GM18507 (cell line): Measurements from ENCODE around the gene BEAN1.

Experiments
- DNase-seq: peaks from one replicate; pipeline ENCODE4 v3.0.0; 2011; ENCODE audit warnings: low read depth; ENCODE audit not compliant: insufficient read length; ENCODE audit errors: extremely low spot score
- FAIRE-seq: peaks from 2 replicates; lab custom pipeline; 2011; peaks lifted over from hg19 to GRCh38; lab: Jason Lieb, UNC

BEAN1 gene

DNA sequence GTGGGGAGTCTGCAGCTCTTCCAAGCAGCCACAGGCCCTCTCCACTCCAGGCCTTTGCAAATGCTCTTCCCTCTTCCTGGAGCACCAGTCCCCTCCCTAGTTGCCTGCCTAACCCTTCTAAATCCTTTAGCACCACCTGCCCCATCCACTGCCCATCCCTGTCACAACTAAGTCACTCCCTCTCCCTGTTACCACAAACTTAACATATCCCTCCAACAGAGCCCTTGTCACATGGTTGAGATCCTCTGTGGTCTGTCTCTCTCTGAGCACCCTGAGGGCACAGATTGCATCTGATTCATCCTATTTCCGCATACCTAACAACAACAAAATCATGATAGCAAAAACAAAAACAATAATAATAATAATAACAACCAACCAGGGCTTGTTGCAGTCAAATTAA is 11.0 kb upstream of the BEAN1 start:
- no peak for DNase-seq

DNA sequence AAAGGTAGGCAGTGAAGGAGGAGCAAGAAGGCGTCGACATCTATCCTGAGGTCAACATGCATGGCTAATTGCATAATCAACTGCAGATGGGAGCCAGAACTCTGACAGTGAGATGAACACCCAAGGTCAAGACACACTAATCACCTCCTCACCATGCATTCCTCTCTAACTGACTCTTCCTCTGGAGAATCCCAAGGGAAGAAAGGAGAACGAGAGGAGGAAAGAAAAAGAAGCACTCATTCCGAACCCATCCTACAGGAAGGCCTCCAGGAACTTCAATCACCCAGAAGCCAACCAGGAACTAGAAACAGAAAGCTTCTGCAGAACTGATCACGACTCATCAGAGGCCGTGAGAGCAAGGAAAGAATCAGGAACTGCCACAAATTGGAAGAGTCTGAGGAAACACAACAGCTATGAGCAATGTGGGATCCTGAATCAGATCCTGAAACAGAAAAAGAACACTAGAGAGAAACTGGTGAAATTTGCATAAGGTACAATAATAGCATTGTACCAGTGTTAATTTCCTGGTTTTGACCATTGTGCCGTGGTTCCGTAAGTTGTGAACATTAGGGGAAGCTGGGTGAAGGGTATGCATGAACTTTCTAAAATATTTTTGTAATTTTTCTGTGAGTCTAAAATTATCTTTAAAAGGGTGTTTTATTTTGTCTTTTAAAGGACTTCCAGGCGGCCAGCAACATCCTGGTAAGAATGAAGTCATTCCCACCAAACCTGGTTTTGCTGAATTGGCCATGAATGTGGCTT is 10.0 kb upstream of the BEAN1 start:
- FAIRE-seq, result no peak
- DNase-seq, result no peak

More for the DNA sequence above, 11.0 kb upstream of the BEAN1 start:
- FAIRE-seq, result no peak

- FAIRE-seq, result no peak
- no peak for DNase-seq
Measured at GRCh38 chr16:66418165-66418962, 8.7 kb upstream of the BEAN1 start.

DNA sequence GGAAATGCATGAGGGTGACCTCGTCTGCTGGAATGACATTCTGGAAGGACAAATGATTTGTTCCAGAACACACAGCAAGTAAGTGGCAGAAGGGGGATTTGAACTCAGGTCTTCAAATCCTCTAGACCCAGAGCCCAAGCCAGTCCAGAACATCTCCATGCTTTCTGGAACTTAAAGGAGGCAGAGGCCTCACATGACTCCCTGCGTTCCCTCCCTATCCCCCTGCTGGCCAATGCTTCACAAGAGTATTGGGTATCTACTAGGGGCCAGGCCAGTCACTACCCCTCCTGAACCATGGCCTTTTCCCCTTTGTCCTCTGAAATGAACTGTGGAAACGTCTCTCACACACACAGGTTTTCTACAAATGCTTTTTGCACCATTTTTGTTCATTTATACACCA is 7.6 kb upstream of the BEAN1 start:
- no peak for DNase-seq
- FAIRE-seq, result no peak

DNA sequence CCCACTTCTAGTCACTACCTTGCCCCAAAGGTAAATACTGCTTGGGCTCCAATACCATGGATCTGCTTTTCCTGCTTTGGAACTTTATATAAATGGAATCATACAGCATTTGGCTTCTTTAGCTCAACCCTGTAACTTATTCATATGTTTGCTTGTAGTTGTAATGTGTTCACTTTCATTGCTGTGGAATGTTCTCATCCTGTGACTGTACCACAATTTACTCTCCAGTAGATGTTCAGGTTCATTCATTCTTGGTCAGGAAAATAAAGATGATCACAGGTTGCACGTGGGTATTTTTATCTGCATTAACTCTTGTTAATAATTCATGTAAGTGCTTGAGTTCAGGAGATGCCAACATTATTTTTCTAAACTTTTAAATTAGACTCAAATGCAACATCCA is 6.7 kb upstream of the BEAN1 start:
- DNase-seq (no peak), FAIRE-seq (no peak)

GRCh38 chr16:66421891-66422290 is 5.2 kb upstream of the BEAN1 start:
- DNase-seq (no peak), FAIRE-seq (no peak)

DNA sequence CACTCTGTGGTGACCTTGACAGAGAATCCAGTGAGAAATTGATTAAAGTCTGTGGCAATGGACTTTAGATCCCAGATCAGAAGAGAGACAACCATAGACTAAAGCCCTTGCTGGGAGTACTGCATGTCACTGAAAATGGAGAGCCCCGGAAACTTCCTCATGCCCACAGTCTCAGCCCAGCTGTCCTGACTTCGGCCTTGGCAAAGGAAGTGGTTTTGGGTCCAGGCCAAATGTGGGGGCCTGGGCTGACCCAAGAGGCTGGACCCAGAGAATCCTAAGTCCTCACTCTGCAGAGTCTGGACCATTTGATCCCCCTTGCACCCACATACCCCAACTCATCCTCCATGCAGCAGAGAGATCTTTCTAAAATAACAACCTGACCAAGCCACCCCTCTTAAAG is 4.7 kb upstream of the BEAN1 start:
- DNase-seq (no peak), FAIRE-seq (no peak)

GRCh38 chr16:66423177-66423576 is 3.9 kb upstream of the BEAN1 start:
- no peak for FAIRE-seq
- DNase-seq, result no peak

DNA sequence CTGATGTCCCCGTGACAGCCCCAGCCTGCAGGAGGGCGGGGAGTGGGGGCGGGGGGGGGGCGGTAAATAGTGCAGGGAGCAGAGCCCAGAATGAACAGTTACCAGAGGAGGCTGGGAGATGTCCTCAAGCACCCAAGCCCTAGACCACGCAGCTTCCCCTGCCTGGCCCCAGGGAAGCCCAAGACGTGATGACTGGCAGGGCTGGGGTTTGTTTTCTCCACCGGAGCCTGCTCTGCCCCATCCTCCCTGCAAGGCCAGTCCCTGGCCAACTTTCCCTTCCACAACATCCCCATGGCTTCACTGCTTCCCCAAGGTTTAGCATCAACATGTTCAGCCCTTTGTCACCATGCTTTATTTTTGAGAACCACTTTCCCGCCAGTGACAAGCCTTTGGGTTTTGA is 1.4 kb upstream of the BEAN1 start:
- no peak for DNase-seq
- no peak for FAIRE-seq

DNA sequence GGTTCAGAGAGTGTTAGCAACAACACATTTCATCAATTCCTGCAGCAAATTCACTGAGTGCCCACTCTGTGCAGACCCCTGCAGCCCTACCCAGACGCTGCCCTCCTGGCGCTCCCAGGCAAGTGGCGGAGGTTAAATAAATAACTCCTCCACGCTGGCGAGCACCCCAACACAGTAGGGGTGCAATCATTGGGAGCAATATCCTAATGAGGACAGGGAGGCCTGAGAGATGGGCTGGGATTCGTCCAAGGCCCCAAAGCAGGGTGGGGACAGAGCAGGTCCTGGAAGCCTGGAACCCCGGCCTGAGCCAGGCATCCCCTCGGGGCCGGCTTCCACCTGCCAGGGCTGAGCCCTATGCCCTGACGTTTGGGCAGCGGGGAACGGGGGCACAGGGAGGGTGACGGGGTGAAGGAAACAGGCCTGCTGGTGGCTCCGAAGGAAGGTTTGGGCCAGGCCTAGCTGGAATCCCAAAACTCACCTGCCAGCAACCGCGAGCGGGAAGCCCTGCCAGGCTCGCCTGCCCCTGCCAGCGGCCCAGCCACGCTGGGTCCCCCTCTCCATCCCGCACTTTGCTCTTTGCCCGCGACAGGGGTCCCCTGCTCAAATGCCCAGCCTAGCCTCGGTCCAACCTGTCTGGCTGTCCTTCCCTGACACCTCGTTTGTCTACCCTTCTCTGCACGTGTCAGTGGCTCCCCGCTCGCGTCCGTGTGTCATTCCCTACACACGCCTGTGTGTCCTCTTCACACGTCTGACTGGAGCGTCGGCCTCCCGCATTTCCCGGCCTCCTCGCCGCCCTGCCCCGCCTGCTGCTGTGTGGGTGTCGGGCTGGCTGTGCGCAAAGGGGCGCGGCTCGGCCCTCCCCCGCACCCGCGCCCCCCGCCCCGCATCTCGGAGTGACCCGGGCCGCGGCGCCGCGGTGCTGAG is 721 bp upstream of the BEAN1 start:
- DNase-seq (no peak), FAIRE-seq (no peak)

DNA sequence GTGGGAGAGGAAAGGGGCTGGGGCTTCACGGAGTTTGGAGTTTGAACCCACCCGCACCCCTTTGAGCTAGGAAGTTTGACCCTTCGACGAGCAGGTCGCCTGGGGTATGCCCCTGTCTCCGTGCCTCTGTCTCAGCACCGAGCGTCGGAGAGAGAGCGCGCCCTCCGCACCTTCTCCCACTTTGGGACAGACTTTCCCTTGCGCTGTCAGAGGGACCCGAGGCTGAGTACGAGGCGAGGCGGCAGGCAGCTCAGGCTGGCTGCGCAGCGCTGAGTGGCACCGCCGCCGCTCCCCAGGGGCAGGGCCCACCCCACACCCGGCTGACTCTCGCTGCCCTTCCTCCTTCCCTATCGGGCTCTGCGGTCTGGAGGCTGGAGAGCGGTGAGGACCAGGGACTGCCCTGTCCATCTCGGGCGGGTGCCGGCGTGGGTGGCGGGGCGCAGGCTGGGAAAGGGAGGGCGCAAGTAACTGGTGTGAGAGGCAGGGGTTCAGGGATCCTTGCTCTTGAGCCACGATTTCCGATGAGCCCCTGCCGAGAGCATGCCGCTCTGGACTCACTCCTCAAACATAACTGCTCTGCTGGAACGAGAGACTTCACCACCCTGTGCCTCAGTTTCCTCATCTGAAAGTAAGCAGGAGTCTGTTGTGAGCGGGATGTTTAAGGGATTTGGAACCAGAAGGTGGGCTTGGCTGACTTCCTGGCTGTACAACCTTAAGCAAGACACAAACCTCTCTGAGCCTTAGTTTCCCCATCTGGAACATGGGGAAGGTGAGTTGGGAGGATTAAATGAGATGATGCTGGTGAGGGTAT is 981 bp downstream of the BEAN1 start:
- DNase-seq, result no peak
- no peak for FAIRE-seq

- FAIRE-seq (no peak), DNase-seq (no peak)
Measured at GRCh38 chr16:66428682-66429251, 1.7 kb downstream of the BEAN1 start.

DNA sequence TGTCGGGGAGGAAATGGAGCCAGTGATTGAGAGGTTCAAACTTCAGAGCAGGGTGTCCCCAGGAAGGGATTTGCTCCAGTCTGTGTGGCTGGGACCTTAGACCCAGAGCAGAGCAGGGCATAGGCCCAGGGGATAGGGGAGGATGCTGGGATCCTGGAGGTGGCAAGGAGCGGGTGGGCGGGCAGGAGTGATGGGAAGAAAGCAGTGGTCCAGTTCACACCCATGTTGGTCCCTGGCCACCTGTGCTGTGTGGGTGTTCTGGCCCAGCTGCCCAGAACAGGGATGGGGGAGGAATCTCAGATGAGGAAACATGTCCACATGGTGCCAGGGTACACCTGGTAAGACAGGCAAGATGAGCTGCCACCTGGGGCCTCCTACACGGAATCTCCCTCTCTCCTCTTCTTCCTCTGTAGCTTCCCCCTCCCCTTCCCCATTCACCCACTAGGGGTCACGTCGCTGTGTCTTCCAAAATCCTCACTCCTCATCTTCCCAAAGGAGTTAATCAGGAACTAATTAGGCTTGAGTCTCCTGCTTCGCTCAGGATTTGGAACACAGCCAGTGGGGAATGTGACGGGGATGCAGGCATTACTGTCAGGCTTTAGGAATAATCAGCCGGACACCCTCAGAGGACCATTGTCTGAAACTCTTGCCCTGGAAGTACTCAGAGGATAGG is 2.3 kb downstream of the BEAN1 start:
- DNase-seq (no peak), FAIRE-seq (no peak)

DNA sequence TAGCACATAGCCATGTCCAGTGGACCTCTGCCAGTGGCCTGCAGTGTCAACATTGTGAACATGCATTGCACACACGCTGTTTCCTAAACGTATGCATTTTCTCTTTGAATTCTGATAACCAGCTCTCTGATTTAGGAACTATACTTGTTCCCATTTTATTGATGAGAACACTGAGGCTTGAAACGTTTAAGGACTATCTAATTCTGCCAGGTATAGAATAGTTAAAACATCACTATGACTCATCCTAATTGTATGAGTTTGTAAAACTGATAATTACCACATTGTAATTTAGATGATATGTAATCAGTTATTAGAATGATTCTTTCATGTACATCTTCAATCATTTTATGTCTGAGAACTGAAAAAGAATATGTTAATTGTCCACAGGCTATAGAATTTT is 3.1 kb downstream of the BEAN1 start:
- FAIRE-seq (no peak), DNase-seq (no peak)

DNA sequence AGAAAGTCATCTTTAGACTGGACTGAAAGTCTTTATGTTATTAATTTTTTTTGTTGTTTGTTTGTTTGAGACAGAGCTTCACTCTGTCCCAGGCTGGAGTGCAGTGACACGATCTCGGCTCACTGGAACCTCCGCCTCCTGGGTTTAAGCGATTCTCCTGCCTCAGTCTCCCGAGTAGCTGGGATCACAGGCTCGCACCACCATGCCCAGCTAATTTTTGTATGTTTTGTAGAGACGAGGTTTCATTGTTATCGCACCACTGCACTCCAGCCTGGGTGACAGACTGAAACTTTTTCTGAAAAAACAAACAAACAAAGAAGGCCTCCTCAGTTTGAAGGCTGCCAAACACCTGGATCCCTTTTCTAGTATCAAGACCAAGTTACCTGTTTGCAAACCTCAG is 4.7 kb downstream of the BEAN1 start:
- FAIRE-seq (no peak), DNase-seq (no peak)

DNA sequence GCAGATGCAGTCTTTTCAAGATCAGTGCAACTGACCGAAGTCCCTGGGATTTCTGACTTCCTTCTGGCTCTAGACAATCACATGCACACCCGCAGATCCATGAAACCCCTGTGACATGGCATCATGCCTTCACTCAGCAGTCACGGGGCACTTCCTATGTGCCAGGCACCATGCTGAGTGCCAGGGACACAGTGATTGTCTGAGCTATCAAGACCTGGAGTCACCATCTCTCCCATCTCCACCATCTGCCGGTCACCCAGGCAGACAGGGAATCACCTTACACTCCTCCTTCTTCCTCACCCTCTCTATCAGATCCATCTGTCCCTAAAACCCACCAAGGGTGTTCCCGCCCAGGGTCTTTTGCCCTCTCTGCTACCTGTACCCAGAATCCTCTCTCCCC is 5.3 kb downstream of the BEAN1 start:
- DNase-seq (no peak), FAIRE-seq (no peak)

- DNase-seq, result no peak
- FAIRE-seq, result no peak
Measured at GRCh38 chr16:66434619-66435430, 7.7 kb downstream of the BEAN1 start.

DNA sequence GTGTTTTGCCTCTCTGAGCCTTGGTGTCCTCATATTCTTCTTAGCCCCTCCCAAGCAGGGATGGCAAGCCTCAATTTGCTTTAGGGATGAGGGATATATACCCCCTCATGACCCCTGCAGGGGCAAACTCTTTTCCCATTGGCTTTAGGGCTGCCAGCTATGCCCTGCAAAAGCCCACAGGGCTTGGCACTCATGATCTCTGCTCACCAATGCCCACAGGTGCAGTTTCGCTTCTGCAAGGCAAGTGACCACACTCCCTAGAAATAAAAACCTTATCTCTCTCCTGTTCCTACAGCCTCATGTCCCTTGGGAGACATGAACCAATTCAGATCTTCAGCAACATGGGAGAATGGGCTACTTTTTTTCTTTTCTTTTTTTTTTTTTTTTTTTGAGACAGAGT is 8.8 kb downstream of the BEAN1 start:
- FAIRE-seq (no peak), DNase-seq (no peak)
